ENCODE results near the gene ADPRM.

Gene ADPRM

DNA sequence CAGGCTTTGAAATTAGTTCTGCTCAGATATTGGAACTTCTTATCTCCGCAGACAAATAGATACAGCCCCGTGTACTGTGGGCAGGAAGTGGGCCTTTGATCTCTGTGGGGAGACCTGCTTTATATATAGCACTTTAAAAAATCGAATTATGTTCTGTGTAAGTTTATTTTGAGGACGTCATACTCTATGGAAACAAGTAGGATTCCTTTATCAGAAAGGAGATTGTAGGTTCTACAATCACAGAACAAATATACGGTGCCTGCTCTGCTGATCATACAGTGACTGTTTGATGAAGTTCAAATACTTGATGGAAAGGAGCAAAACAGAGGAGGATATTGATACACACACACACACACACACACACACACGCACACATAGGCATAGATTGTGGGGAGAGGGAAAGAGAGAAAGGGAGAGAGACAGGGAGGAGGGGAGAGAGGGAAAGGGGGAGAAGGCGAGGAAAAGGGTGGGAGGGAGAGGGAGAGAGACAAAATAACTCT, 47.2 kb downstream of the ADPRM start:
- TF ChIP-seq, protein P1, sequence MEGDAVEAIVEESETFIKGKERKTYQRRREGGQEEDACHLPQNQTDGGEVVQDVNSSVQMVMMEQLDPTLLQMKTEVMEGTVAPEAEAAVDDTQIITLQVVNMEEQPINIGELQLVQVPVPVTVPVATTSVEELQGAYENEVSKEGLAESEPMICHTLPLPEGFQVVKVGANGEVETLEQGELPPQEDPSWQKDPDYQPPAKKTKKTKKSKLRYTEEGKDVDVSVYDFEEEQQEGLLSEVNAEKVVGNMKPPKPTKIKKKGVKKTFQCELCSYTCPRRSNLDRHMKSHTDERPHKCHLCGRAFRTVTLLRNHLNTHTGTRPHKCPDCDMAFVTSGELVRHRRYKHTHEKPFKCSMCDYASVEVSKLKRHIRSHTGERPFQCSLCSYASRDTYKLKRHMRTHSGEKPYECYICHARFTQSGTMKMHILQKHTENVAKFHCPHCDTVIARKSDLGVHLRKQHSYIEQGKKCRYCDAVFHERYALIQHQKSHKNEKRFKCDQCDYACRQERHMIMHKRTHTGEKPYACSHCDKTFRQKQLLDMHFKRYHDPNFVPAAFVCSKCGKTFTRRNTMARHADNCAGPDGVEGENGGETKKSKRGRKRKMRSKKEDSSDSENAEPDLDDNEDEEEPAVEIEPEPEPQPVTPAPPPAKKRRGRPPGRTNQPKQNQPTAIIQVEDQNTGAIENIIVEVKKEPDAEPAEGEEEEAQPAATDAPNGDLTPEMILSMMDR (IDR thresholded peaks at IDR 0.05; ENCODE audit: low read depth, low read length, missing control alignments), result no peak
- no peak for DNase-seq
- H3K4me3 ChIP-seq (ENCODE audit: low read depth, low read length), result no peak overlapping the region
- no peaks in the 10 kb centered on the region for H3K27me3 ChIP-seq (replicated peaks)
- in situ Hi-C loops (cut with HindIII; ENCODE audit: low pct_ligation_motif_present, low sequenced_read_pairs), result loop anchor here (25.0 kb wide), 1 partner anchor 1243 kb away; the partner anchor contains the start of gene ZNF18
- H3K36me3 ChIP-seq (replicated peaks), result no peaks in the 10 kb centered on the region
- H3K27ac ChIP-seq, result no peak overlapping the region

DNA sequence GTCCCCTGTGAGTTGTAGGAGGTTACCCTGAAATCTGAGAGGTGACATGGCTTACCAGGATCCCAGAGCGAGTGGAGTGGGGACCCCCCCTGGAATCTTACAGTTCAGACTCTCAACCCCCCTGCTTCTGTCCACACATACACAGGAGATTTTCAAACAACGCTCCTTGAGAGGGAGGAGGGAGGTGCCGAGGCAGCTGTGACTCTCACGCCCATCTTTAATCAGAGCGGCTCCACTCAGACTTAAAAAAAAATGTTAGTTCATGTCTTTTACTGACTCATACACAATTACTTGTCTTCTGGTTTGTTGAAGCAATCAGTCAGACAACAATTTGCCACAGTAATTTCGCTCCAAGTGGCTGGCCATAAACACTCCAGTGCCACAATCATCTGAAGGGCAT, 47.8 kb downstream of the ADPRM start:
- in situ Hi-C loops (cut with HindIII; ENCODE audit: low pct_ligation_motif_present, low sequenced_read_pairs), result loop anchor here (25.0 kb wide), 1 partner anchor 1242 kb away; the partner anchor contains the start of gene ZNF18
- Histone ChIP-seq H3K27me3 (replicated peaks) (no peaks in the 10 kb centered on the region), H3K4me3 (ENCODE audit: low read depth, low read length) (no peak overlapping the region), H3K36me3 (replicated peaks) (no peaks in the 10 kb centered on the region), H3K27ac (no peak overlapping the region)
- DNase-seq, result no peak
- TF ChIP-seq, protein P1 (IDR thresholded peaks at IDR 0.05; ENCODE audit: low read depth, low read length, missing control alignments), result no peak

DNA sequence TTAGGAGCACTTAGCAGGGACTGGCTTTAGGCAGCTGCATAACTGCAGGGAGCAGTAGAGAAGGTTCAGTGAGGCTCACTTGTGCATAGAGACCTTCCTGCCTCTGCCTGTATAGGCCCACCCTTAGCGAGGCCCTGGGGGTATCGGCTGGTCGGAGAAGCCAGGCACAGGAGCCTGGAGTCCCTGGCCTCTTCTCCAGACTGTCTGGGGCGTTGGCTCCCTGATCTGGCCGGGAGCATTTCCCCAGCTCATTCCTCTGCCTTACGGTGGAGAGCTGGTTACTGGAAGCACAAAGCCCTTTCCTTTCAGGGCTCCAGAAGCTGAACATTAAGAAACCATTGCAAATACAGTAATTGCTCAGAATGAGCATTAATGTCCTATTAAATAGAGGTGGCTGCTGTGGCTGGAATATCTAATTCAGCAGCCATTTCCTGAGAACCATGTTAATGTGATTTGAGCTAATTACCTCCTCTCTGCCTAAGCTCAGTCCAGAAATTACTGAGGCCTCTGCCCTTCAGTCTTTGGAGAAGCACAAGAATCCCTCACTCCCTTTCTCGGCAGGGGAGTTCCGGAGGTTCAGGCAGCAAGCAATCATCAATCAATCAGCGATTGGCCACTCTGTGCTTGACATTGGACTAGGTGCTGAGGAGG, 51.3 kb downstream of the ADPRM start:
- TF ChIP-seq, protein P1 (IDR thresholded peaks at IDR 0.05; ENCODE audit: low read depth, low read length, missing control alignments), result no peak
- no peak for DNase-seq
- Histone ChIP-seq H3K36me3 (replicated peaks) (no peaks in the 10 kb centered on the region), H3K27ac (no peak overlapping the region), H3K4me3 (ENCODE audit: low read depth, low read length) (no peak overlapping the region), H3K27me3 (replicated peaks) (no peaks in the 10 kb centered on the region)
- in situ Hi-C loops (cut with HindIII; ENCODE audit: low pct_ligation_motif_present, low sequenced_read_pairs), result loop anchor here (25.0 kb wide), 1 partner anchor 1239 kb away; the partner anchor contains the start of gene ZNF18

DNA sequence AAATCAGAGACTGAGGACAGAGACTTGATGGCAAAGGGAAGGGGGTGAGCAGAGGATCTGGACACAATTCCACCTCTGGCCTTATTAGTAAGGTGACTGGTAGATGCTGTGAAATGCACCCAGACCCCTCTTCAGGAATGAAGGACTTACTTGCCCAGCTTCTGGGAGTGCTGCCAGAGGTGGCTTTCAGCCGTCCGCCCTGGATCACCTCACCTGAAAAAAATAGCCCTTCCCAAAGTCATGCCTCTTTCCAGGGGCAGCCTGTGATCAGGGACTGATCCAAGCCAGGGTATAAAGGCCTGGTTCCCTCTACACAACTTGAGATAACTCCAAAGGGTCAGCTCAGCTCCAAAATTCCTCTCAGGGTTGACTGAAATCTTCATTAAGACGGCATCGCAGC, 52.8 kb downstream of the ADPRM start:
- DNase-seq, result no peak
- in situ Hi-C loops (cut with HindIII; ENCODE audit: low pct_ligation_motif_present, low sequenced_read_pairs), result no loop called here
- Histone ChIP-seq H3K4me3 (ENCODE audit: low read depth, low read length) (no peak overlapping the region), H3K27me3 (replicated peaks) (no peaks in the 10 kb centered on the region), H3K36me3 (replicated peaks) (no peaks in the 10 kb centered on the region), H3K27ac (no peak overlapping the region)
- TF ChIP-seq, protein P1 (IDR thresholded peaks at IDR 0.05; ENCODE audit: low read depth, low read length, missing control alignments), result no peak

DNA sequence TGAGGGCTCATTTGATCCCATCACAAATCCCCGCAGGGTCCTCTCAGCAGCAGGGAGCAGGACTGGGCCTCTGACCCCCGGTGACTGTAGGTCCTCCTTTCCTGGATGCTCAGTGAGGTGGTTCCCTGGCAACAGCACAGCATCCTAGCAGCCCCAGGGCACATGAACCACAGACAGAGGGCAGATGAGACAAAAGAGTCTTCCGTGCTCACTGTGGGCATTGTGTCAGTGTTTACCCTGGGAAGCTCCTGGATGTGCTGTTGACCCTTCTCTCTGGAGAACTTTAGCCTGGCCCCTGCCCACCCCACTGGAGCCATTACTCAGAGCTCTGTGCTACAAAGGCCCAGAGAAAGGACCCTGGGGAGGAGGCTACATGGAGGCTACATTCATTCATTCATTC, 54.2 kb downstream of the ADPRM start:
- no peak for DNase-seq
- no peaks in the 10 kb centered on the region for H3K36me3 ChIP-seq (replicated peaks)
- TF ChIP-seq, protein P1 (IDR thresholded peaks at IDR 0.05; ENCODE audit: low read depth, low read length, missing control alignments), result no peak
- no peak overlapping the region for H3K27ac ChIP-seq
- H3K27me3 ChIP-seq (replicated peaks), result no peaks in the 10 kb centered on the region
- in situ Hi-C loops (cut with HindIII; ENCODE audit: low pct_ligation_motif_present, low sequenced_read_pairs), result no loop called here
- H3K4me3 ChIP-seq (ENCODE audit: low read depth, low read length), result no peak overlapping the region
